ENCODE data around the gene ZSCAN5A.
"Not testable (repeated sequence)": the region's sequence is repeated elsewhere in the genome, so short reads cannot be mapped to it uniquely, and the experiment has no call there.

The ZSCAN5A gene

GRCh38 chr19:56270676-56271075, 44.0 kb downstream of the ZSCAN5A start:
- DNase-seq, result no peak

DNA sequence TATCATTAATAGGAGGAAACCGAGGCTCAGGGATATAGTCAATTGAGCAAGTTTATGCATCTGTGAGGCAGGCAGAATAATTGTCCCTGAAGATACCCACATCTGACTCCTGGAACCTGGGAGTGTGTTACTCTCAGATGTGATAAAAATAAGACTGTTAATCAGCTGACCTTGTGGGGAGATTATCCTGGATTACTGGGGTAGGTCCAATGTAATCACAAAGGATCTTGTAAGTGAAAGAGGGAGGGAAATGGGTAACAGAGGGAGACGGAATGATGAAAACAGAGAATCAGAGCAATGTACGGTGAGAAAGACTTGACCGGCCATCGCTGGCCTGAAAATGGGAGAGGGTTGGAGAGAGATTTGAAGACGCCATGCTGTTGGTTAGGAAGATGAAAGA, 45.3 kb downstream of the ZSCAN5A start:
- no peak for DNase-seq

DNA sequence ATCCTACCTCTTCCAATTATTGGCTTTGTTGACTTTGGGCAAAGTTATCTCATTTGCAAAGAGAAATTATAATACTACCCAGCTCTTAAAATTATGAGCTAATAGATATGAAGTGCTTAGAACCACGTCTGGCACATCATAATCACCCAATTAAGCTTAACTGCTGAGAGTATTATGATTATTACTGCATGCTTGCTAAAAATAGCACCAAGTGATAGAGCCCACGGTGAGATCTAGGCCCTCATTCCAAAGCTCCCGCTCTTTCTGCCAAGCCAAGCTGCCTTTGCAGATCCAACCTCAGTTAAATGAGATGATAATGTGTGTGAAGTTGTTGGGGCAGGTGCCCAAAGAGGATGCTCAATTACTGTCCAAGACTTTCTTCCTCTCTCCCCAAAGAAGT, 48.6 kb downstream of the ZSCAN5A start:
- DNase-seq, result no peak

- DNase-seq, result no peak
These were observed 51.3 kb downstream of the ZSCAN5A start for GRCh38 chr19:56263319-56263718.

- not testable (repeated sequence) for DNase-seq
These were observed 52.7 kb downstream of the ZSCAN5A start for GRCh38 chr19:56261932-56262331.

DNA sequence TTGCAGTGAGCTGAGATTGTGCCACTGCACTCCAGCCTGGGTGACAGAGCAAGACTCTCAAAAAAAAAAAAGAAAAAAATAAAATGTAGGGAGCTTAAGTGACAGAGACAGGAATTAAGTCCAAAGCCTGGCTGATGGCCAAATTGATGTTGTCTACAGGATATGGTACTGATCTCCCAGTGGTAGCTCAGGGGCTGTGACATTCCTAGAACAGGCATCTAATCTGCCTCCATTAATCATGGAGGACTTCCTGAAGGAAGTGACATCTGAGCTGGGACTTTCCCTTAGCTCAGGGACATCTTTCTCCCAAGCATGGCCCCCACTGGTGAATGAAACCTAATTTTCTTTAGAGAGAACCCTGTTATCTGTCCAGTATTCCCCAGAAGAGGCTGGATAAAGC, 53.5 kb downstream of the ZSCAN5A start:
- no peak for DNase-seq

- DNase-seq, result no peak
These were observed 56.4 kb downstream of the ZSCAN5A start for GRCh38 chr19:56258272-56258671.

DNA sequence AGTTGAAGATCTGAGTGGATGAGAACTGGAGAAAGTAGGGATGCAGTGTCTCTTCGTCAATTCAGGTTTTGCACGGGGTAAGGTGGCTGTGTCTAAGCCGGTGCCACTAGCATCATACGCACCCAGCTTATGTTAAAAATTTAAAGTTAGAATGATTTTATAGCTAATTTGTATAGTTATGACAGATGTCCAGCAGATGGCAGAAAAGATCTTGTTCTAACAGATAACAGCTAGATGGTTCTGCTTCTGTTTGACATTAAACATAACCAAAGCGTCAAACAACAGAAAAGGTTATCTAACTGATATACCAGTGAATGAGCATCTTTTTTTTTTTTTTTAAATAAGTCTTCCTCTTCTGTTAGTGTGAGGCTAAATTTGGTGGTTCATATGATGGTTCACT, 60.9 kb downstream of the ZSCAN5A start:
- no peak for DNase-seq

- peak; percentile 62 for DNase-seq
These were observed 61.8 kb downstream of the ZSCAN5A start for GRCh38 chr19:56252699-56253422.

GRCh38 chr19:56248736-56249338, 65.8 kb downstream of the ZSCAN5A start:
- DNase-seq, result not testable (repeated sequence)

DNA sequence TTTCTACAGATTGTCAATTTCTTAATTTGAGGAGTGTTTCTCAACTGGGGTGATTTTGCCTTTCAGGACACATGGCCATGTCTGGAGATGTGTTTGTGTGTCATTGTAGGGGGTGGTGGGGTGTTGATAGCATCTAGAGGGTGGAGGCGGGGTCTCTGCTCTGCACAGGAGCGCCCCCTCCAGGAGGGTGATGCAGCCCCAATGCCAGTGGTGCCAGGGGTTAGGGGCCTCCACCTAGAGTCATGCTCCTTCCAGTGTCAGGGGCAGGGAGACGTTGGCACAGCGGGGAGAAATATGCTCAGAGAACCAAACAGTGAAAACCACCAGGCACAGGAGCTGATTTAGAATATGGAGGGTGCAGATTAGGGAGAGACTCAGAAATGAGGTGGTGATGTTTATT, 68.9 kb downstream of the ZSCAN5A start:
- DNase-seq, result not testable (repeated sequence)

DNA sequence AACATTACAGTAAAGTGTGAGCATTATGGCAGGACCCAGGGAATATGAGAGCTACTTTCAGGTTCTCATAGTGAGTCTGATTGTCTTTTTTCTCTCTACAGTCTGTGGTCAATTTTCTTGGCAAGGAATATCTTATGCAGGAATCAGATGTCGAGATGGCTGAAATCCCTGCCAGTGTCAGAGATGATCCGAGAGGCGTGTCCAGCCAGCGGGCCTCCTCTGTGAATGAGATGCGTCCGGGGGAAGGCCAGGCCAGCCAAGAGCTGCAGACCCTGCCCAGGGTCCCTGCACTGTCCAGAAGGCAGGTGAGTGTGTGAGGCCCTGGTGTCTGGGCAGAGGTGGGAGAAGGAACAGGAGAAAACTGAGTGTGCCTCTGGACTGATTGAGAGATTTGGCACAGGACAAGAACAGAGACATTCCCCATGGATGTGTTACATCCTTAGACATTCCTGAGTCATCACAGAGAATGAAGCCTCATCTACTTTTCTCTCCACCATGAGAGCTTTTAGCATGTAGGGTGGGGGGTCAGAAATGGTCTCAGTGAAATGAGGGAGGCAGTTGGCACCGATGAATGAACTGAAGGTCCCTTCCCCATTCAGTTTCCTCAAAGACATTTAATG, 69.4 kb downstream of the ZSCAN5A start:
- no peak for DNase-seq

DNA sequence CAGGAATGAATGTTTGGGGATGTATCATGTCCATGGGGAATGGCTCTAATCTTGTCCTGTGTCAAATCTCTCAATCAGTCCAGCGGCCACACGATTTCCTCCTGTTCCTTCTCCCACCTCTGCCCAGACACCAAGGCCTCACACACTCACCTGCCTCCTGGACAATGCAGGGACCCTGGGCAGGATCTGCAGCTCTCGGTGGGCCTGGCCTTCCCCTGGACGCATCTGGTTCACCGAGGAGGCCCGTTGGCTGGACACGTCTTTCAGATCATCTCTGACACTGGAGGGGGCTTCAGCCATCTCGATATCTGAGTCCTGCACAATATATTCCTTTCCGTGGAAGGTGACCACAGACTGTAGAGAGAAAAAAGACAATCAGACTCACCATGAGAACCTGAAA, 91.2 kb downstream of the ZSCAN5A start:
- no peak for DNase-seq

- DNase-seq, result no peak
These were observed 91.7 kb downstream of the ZSCAN5A start for GRCh38 chr19:56222901-56223300.

DNA sequence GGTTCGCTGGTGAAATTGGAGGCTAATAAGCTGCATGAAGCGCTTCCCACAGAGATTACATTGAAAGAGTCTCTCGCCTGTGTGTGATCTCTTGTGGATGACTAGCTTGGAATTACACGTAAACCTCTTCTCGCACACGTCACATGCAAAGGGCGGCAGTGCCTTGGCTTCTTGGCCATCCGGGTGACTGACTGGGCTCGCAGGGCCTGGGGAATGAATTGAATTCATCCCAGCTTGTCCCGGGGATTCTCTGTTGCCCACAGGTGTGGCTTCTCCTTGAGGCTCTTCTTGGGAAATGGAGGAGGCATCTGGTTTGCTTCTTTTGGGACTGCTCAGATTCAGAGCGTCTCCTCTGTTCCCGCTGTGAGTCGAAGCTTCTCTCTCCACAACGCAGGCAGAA, 92.8 kb downstream of the ZSCAN5A start:
- no peak for DNase-seq

DNA sequence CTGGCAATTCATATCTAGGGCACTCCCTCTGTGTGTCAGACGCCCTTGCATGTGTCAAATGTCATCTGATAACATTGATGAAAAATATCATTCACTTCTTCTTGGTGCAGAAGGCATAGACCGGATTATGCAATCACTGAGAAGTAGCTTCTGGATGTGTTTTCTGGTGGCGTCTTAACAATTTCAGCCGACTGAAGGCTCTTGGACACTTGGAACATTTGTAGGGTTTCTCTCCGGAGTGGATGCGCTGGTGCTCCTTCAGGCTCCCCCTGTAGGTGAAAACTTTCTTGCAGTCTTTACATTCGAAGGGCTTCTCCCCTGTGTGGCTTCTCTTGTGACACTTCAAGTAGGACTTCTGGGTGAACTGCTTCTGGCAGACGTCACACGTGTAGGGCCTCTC, 93.2 kb downstream of the ZSCAN5A start:
- DNase-seq, result not testable (repeated sequence)

DNA sequence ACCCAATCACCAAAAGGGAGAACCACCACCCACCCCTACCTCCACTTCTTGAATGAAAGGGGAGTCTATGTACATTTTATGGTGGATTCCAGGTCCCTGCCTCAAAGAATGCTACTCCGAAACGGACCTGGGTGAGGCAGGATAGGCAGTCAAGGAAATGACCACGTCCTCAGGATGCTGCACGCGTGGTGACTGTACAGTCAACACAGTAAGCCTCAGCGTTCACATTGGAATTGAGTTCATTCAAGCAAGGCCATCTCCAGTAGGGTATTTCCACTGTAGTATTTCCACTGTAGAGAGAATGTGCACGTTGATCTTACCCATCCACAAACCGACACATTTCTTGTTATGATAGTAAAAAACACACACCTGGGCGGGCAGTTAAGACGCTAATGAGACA, 95.7 kb downstream of the ZSCAN5A start:
- DNase-seq, result no peak

DNA sequence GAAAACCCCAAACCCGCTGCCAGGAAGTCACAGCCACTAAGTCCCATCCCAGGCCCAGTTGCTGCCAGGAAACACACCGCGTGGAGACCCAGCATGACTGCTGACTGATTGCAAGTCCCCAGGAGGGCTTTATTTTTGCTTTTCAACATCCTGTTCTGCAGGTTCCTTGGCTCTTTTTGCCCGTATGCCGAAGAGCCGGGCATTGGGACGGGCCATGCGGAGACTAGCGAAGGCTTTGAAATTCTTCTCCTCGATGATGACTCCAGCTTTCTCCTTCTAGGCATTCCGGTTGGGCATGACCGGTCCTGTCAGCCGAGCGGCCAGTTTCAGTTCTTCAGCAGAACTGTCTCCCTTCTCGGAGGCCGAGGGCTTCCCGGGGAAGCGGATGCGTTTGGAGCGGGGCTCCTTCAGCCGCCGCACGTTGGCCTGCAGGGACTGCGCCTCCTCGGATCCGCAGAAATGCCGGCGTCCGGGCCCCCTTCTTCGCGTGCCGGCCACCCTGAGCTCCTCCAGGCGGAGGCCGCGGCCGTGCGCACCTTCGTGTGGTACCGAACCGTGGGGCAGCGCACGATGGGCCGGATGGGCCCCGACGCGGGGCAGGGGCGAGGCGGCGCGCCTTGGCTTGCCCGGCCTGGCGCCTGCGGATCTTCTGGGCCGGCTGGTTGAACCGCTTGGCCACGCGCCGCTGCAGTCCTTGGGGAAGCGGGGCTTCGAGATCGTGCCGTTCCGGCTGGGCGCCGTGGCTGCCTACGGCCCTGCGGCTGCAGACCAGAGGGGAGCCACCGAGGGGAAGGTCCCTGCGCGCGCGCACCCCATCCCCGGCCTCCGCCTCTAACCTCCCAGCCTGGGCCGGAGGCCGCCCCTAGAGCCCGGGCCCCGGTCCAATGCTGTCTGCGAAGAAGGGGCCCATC, 97.3 kb downstream of the ZSCAN5A start:
- DNase-seq, result no peak

- DNase-seq, result no peak
These were observed 102.9 kb downstream of the ZSCAN5A start for GRCh38 chr19:56211718-56212117.

GRCh38 chr19:56210036-56210435, 104.6 kb downstream of the ZSCAN5A start:
- DNase-seq, result not testable (repeated sequence)

GRCh38 chr19:56209091-56209490, 105.5 kb downstream of the ZSCAN5A start:
- DNase-seq, result no peak

- not testable (repeated sequence) for DNase-seq
These were observed 107.1 kb downstream of the ZSCAN5A start for GRCh38 chr19:56207581-56207980.

- DNase-seq, result no peak
These were observed 112.7 kb downstream of the ZSCAN5A start, which contains the start of gene ZSCAN5C for GRCh38 chr19:56201973-56202372. ZSCAN5C (plus strand) TSS chr19:56202273; CDS start chr19:56205914, 3,641 bp downstream.

All from CD4-positive, alpha-beta T cell treated with Interleukin-6 for 4 hours (primary cell).